Esophagus muscularis mucosa (tissue), 4 donors: ENCODE results near the gene RORC. TPM values are rescaled to one million over a fixed set of nuclear protein-coding genes. Genes with fewer than 3 reads are reported as not detected.

Experiments used
- DNase-seq: peaks from one replicate; pipeline ENCODE4 v3.0.0-alpha.2; 2017; ENCODE audit errors: extremely low spot score
- H3K27ac ChIP-seq, 4 donors: fragments of 200-600 bp; sonication (generic); replicated peaks in 1 of 4; 1 replicate in 3 of 4; 2 replicates in 1 of 4; pipeline ENCODE4 v1.5.1; 2016 to 2019; ENCODE audit warnings: mild to moderate bottlenecking in 1 of 4
- H3K27me3 ChIP-seq, 4 donors: fragments of 200-600 bp; sonication (generic); one replicate each; pipeline versions ENCODE4 v1.5.1 to v1.6.0; 2016 to 2019
- H3K36me3 ChIP-seq, 4 donors: fragments of 200-600 bp; sonication (generic); one replicate each; pipeline ENCODE4 v1.5.1; 2016 to 2019
- H3K4me1 ChIP-seq, 4 donors: fragments of 200-600 bp; sonication (generic); one replicate each; pipeline ENCODE4 v1.5.1; 2016 to 2019
- H3K4me3 ChIP-seq, 4 donors: fragments of 200-600 bp; sonication (generic); 1 replicate in 2 of 4; 2 replicates in 2 of 4; pipeline ENCODE4 v1.5.1; 2016 to 2019; ENCODE audit warnings: mild to moderate bottlenecking in 4 of 4, moderate library complexity in 1 of 4
- H3K9me3 ChIP-seq, 4 donors: fragments of 200-600 bp; sonication (generic); 1 replicate in 3 of 4; 2 replicates in 1 of 4; pipeline ENCODE4 v1.5.1; 2016 to 2019
- CTCF ChIP-seq, 3 experiments: fragments of 200-600 bp in 2 of 3; fragments of 450-650 bp in 1 of 3; sonication (generic) in 2 of 3; IDR thresholded peaks; one replicate each; pipeline ENCODE4 v1.5.1; 2017 to 2019; ENCODE audit warnings: antibody characterized with exemption in 3 of 3, mild to moderate bottlenecking in 2 of 3, moderate library complexity in 1 of 3
- EP300 ChIP-seq: sonication (generic); formaldehyde crosslinking; IDR thresholded peaks from one replicate; pipeline ENCODE4 v1.6.1; 2017; ENCODE audit warnings: antibody characterized with exemption
- POLR2A ChIP-seq: fragments of 450-650 bp; IDR thresholded peaks from one replicate; pipeline ENCODE4 v1.6.1; 2017; ENCODE audit warnings: antibody characterized with exemption, moderate library complexity, mild to moderate bottlenecking, low read depth
- POLR2AphosphoS5 ChIP-seq, 2 donors: sonication (generic); formaldehyde crosslinking; IDR thresholded peaks; one replicate each; pipeline ENCODE4 v1.6.1; 2017; ENCODE audit warnings: antibody characterized with exemption in 2 of 2
- WGBS: methylation state at CpG from one replicate; pipeline ENCODE4 v1.1.5; 2018; 5-methylcytosine and 5-hydroxymethylcytosine counted together
- intact Hi-C: fragments of 100-400 bp; cut with DNase I; formaldehyde crosslinking; loops from one replicate; pipeline ENCODE4 v1.15.1; 2023
- total RNA-seq, 4 donors: library from RNA; depleted of rRNA; stranded (reverse); fragments of >200 nt; gene quantifications; one replicate each; pipeline versions ENCODE4 v1.1.0 to v1.2.1, GENCODE V29; 2016

RORC gene
- total RNA-seq, 4 donors from 2014 or later: 0.11 to 0.17 TPM; not detected in 2

DNA sequence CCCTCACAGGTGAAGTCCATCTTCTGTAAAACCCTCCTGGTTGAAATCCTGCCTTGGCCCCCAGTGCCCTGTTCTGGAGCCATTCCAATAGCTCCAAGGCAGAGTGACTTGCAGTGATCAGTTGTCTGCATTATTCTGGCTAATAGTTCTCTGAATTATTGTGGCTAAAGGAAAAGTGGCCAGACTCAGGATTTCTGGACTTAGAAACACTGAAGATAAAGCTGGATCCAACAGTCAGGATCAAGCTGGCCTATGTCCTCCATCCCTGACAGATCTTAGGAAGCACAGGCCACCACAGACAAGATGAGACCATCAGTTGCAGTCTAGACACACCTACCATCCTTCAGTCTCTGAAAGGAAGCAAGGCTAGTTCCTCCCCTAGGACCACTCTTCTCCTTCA, 8.8 kb upstream of the RORC start:
- peak overlapping the region in 2 of 4 donors; percentile 56 to 65 for H3K4me3 ChIP-seq

GRCh38 chr1:151839457-151840403, 8.1 kb upstream of the RORC start, which contains the start of gene C2CD4D:
C2CD4D (minus strand) TSS chr1:151839820; CDS start chr1:151838989, 831 bp downstream.
- peak within 1 kb of the TSS; percentile 56 to 65 (median 56) for H3K4me3 ChIP-seq
- no peaks in the 10 kb centered on the region for H3K9me3 ChIP-seq
- H3K27ac ChIP-seq: peak within 1 kb of the TSS in 2 of 4 donors; percentile 26 to 28
- peaks cover 22 to 33% (median 31%) of the 10 kb centered on the region in 4 donors for H3K4me1 ChIP-seq
- no peak for TF ChIP-seq CTCF (IDR thresholded peaks at IDR 0.05)
- no peak for TF ChIP-seq EP300
- no peak for TF ChIP-seq POLR2A
- TF ChIP-seq POLR2AphosphoS5 (IDR thresholded peaks at IDR 0.05): no peak
- 19% methylated on average over 27 of the region's 47 CpGs for WGBS
- DNase-seq: no peak
- peaks cover 8 to 59% (median 21%) of the 10 kb centered on the region in 4 donors for H3K27me3 ChIP-seq
- intact Hi-C loops: loop anchor here (10.0 kb wide), 1 partner anchor 75 kb away; the partner anchor contains the start of gene MRPL9
- no peaks in the 10 kb centered on the region for H3K36me3 ChIP-seq

More for the DNA sequence above, 8.8 kb upstream of the RORC start:
- intact Hi-C loops: no loop called here
- Histone ChIP-seq H3K36me3 (no peaks in the 10 kb centered on the region), H3K27ac (peak overlapping the region in 1 of 4 donors; percentile 28), H3K9me3 (no peaks in the 10 kb centered on the region), H3K27me3 (peaks cover 8 to 52% (median 21%) of the 10 kb centered on the region in 4 donors), H3K4me1 (peaks cover 22 to 33% (median 31%) of the 10 kb centered on the region in 4 donors)
- TF ChIP-seq POLR2A (no peak), CTCF (IDR thresholded peaks at IDR 0.05) (no peak), POLR2AphosphoS5 (IDR thresholded peaks at IDR 0.05) (no peak), EP300 (no peak)
- no peak for DNase-seq

- Histone ChIP-seq H3K27me3 (peaks cover 8 to 65% (median 21%) of the 10 kb centered on the region in 4 donors), H3K9me3 (no peaks in the 10 kb centered on the region), H3K36me3 (no peaks in the 10 kb centered on the region), H3K4me3 (peak overlapping the region; percentile 56 to 65 (median 56)), H3K4me1 (peaks cover 22 to 33% (median 31%) of the 10 kb centered on the region in 4 donors), H3K27ac (no peak overlapping the region)
- no peak for DNase-seq
- intact Hi-C loops: loop anchor here (10.0 kb wide), 1 partner anchor 74 kb away; the partner anchor contains the start of gene MRPL9
- TF ChIP-seq EP300: no peak
- no peak for TF ChIP-seq POLR2A
- no peak for TF ChIP-seq CTCF (IDR thresholded peaks at IDR 0.05)
- TF ChIP-seq POLR2AphosphoS5 (IDR thresholded peaks at IDR 0.05): no peak
- 52% methylated on average over 16 of the region's 16 CpGs for WGBS
Measured at GRCh38 chr1:151839082-151839412, 7.4 kb upstream of the RORC start.

DNA sequence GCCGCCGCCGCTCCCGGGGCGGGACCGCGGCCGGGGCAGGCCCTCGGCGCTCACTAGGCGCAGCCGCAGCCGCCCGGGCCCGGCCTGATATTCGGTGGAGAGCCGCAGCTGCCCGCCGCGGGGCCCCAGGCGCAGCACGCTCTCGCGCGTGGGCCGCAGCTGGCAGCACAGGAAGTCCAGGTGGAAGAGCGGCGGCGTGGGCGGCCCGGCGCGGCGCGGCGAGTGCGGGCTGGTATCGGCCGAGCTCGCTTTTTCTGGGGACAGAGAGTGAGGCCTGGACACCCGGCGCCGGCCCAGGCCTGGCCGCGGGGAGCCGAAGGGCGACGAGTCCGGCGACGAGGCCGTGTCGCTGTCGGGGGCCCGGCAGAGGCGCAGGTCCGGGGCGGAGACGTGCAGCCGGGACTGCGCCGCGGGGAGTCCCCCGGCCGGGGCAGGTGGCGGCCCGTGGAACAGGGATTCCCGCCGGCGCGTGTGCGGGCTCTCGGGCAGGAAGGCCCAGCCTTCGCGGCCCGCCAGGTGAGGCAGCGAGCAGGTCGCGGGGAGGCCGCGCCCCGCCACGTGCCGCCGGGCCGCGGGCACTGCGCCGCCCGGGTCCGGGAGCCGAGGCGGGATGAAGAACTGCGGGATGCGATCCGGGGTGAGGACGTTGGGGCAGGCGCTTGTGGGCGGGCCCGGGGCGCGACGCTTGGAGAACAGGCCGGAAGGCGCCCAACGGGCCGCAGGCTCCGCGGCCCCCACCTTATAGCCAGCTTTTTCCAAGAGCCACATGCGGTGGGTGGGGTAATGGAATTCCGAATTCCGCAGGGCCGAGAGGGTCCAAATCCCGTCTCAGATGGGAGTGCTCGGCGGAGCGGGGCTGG, 6.8 kb upstream of the RORC start:
- no peak for DNase-seq
- no peaks in the 10 kb centered on the region for H3K9me3 ChIP-seq
- TF ChIP-seq EP300: no peak
- TF ChIP-seq POLR2AphosphoS5 (IDR thresholded peaks at IDR 0.05): no peak
- TF ChIP-seq POLR2A: no peak
- TF ChIP-seq CTCF (IDR thresholded peaks at IDR 0.05): no peak
- intact Hi-C loops: loop anchor here (10.0 kb wide), 1 partner anchor 74 kb away; the partner anchor contains the start of gene MRPL9
- H3K27me3 ChIP-seq: peaks cover 8 to 69% (median 21%) of the 10 kb centered on the region in 4 donors
- 1% methylated on average over 15 of the region's 117 CpGs for WGBS
- H3K36me3 ChIP-seq: no peaks in the 10 kb centered on the region
- H3K27ac ChIP-seq: peak overlapping the region in 1 of 4 donors; percentile 26
- peaks cover 22 to 33% (median 31%) of the 10 kb centered on the region in 4 donors for H3K4me1 ChIP-seq
- peak overlapping the region; percentile 56 to 65 (median 56) for H3K4me3 ChIP-seq
